HG03039 (cell line): ENCODE data around the gene DUT.
"Not testable (repeated sequence)": the region's sequence is repeated elsewhere in the genome, so short reads cannot be mapped to it uniquely, and the experiment has no call there.

Source experiments
- ATAC-seq: cut with Tn5 transposase; IDR thresholded peaks from one replicate; pipeline ENCODE4 v1.9.1; 2021; ENCODE audit warnings: mild to moderate bottlenecking, moderate library complexity; ENCODE audit not compliant: unreplicated experiment

The DUT gene

GRCh38 chr15:48326180-48326579 is 5.0 kb upstream of the DUT start:
- ATAC-seq, result not testable (repeated sequence)

GRCh38 chr15:48330105-48330785 is 984 bp upstream of the DUT start:
- no peak for ATAC-seq

GRCh38 chr15:48331796-48332641 is 790 bp downstream of the DUT start:
- ATAC-seq, result peak; percentile 34

- no peak for ATAC-seq
These were observed 1.4 kb downstream of the DUT start for GRCh38 chr15:48332642-48333034.

GRCh38 chr15:48333540-48333939 is 2.3 kb downstream of the DUT start:
- ATAC-seq, result no peak

- ATAC-seq, result no peak
These were observed 3.0 kb downstream of the DUT start for GRCh38 chr15:48334260-48334659.

GRCh38 chr15:48336940-48337339 is 5.7 kb downstream of the DUT start:
- no peak for ATAC-seq

GRCh38 chr15:48337607-48338006 is 6.4 kb downstream of the DUT start:
- no peak for ATAC-seq

- no peak for ATAC-seq
These were observed 8.9 kb downstream of the DUT start for GRCh38 chr15:48340111-48340510.

GRCh38 chr15:48343865-48344264 is 12.6 kb downstream of the DUT start:
- ATAC-seq, result no peak

- ATAC-seq, result no peak
These were observed 14.3 kb downstream of the DUT start for GRCh38 chr15:48345516-48345915.

GRCh38 chr15:48352474-48353072 is 21.3 kb downstream of the DUT start:
- ATAC-seq, result peak; percentile 74

- ATAC-seq, result no peak
These were observed 23.6 kb downstream of the DUT start for GRCh38 chr15:48354694-48355303.

GRCh38 chr15:48355377-48355776 is 24.1 kb downstream of the DUT start:
- ATAC-seq, result no peak

GRCh38 chr15:48358229-48359152 is 27.3 kb downstream of the DUT start:
- ATAC-seq, result no peak

- no peak for ATAC-seq
These were observed 29.6 kb downstream of the DUT start for GRCh38 chr15:48360841-48361240.

- ATAC-seq, result no peak
These were observed 30.5 kb downstream of the DUT start for GRCh38 chr15:48361685-48362084.

GRCh38 chr15:48363474-48363873 is 32.2 kb downstream of the DUT start:
- ATAC-seq, result no peak

- ATAC-seq, result no peak
These were observed 34.3 kb downstream of the DUT start for GRCh38 chr15:48365575-48365974.

GRCh38 chr15:48366584-48367312 is 35.5 kb downstream of the DUT start:
- no peak for ATAC-seq
